Inferior parietal cortex (tissue), 1 donor: ENCODE data around the gene NTM.

Source experiments
- DNase-seq: peaks from one replicate; pipeline ENCODE4 v3.0.0-alpha.2; 2016; ENCODE audit errors: extremely low spot score

NTM gene

DNA sequence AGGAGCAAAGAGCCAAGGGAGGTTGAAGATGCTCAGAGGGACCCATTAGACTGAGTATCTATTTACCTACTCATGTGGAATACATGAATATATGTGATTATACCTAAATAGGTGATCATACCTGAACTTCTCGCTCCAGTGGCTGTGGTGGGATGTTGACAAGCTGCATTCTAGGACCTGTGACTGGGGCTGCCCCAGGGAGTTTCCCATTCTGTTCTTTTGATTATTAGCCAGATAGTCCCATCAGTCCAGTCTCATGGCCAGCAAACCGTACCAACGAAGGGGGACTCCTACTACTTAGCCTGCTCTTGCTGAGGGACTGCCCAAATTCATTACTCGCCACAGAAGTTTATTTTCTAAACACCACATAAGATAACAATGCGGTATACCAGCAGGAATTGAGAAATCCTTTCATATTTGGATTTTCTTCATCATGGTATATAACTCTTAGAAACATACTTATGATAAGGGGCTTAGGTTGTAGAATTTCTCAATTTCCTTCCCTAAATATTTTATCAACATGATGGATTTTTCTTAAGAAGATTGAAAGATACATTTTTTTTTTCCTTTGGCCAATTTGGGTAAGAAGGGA, 273.9 kb downstream of the NTM start:
- DNase-seq, result no peak

DNA sequence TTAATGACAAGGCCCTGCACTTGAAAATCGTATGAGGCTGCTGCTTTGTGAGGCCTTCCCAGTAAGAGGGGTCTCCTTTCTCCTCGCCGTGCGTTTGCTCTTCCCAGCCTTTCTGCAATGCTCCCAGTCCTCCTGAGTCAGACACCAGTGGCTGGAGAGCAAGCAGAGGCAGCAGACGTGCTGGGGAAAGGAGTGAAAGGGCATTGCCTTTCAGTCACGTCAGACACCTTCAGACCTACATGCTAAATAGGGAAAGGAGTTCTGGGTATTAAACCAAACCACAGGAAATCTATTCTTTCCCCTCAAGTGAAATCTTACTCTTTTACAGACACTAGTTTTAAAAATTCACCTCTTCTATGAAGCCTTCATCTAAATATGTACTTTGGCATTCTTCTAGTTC, 274.8 kb downstream of the NTM start:
- DNase-seq, result no peak

DNA sequence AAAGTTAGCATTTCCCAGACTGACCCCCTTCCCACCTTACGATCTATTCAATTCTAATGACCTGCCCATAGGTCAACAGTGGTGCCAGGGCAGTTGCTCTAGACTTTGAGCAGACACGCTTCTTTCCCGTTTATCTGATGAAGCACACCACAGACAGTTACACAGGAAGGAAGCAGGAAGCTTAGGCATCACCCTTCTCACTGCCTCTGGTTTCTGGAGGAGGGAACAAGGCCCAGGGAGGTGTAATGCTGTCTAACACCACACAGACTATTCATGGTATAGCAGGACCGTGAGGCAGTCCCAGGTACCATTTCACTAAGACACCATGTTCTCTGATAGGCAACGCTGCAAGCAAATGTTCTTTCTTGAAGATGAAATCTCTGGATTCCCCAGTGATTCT, 279.4 kb downstream of the NTM start:
- DNase-seq, result no peak

DNA sequence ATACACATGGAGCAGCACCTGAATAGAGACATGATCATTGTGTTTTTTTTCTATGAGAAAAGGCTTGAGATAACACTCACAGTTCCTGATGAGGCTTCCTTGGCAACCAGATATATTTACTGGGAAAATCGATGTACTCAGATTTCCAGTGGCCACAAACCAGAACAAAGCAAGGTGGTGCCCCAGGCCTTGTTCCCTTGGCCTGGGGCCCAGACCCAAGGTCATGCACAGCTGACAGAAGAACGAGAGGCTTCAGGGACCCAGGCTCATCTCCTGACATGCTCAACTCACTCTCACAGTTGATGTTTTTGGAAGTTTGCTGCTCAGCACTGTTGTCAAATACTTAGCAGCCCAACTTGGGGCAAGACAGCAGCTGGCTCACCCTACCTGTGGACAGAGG, 281.8 kb downstream of the NTM start:
- no peak for DNase-seq

DNA sequence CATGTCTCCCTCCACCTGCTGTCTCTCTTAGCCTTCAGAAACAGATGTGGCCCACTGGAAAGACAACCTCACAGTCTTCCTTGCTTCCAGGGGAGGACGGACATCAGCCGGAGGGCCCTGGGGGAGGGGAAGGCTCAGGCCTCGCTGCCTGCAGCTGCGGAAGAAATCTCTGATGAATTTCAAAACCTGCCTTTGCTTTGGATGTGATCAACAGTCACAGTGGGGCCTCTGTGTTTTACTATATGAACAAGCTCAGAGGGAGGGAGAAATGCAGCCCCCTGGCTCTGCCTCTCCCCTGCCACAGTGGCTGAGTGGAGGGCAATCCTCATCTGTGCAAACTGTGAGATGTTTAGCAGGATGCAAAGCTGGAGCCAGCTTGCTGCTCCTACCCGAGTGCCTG, 282.8 kb downstream of the NTM start:
- DNase-seq, result no peak

DNA sequence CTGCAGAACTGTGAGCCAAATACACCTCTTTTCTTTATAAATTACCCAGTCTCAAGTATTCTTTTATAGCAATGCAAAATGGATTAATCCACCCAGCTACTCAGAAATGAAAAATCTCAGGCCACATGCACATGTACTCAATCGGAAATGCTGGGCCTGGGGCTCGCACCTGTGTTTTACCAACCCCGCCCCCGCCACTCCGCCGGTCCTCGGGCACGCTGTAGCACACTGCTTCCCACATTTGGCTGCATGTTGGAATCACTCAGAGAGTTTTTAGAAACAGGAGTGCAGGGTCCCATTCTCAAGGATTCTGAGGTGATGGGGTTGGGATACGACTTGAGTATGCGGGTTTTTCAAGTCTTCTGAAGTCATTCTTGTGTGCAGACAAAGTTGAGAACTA, 284.4 kb downstream of the NTM start:
- no peak for DNase-seq

DNA sequence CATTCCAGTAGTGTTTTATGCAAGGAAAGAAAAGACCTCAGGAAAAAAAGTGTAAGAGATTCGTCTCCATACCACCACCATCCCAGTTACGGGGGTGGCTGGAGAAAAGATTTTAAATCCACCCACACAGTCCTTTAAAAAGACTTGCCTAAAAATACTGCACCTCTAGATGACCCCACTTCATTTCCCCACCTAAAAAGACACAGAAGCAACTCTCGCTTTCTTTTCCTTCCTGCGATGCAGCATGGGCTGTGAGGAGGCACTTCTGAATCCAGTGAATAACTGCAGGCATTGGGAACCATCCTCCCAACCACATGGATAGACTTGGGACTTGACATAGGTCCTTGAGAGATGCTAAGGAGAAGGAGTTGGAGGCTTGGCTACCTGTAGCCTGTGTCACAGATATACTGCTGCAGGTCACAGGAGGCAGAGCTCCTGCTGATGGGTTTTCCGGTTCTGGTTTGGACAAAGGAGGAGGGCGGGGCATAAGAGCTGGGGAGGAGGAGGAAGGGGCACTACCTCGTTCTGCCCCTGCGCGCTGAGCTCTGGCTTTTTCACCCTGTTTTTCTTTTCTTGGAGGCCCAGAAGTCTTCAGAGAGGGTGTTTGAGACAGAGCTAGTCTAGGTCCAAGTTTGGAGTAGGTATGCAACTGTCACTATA, 285.9 kb downstream of the NTM start:
- DNase-seq, result no peak

DNA sequence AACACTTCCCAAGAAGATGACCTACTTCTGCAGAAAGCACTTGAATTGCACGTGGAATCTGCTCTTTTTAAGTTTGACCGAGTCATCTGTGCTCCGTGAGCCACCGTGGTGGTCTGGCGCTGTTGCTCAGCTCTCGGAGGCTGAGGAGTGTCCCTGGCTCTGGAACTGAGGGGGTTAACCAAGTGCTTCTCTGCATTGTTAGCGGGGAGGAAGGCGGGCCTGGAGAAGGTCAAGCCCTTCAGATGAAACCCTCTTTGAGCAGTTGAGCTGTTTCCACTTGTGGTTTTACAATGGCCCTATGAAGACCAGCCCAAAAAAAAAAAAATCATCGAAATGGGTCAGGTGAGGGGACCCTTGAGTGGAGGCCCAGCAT, 286.4 kb downstream of the NTM start:
- no peak for DNase-seq

DNA sequence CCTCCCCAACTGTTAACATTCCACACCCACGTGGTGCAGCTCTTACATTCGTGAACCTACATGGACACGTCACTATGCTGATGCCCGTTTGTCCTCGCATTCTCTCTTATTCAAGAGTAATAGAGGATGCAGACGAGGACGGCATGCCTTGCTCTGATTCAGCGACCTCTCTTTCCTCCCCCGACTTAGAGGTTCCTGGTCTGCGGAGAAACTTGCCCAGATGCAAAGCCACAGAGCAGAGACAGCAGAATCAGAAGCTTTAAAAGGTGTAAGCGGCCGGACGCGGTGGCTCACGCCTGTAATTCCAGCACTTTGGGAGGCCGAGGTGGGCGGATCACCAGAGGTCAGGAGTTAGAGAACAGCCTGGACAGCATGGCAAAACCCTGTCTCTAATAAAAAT, 288.0 kb downstream of the NTM start:
- no peak for DNase-seq

DNA sequence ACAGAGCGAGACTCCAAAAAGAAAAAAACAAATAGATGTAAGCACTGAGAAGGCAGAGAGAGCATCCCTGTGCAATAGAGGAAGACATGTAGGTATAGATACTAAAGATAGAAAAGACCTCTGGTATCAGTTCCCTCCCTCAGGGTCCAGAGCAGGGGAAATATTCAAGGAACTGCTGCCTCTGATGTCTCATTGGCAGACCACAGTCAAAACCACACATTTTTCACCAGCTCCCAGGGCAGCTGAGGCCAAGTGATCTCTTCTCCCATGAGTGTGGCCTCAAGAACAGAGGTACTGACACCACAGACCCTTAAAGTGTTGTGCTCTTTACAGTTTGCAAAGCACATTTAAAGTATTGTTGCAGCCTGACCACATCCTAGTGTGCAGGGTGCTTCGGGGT, 288.5 kb downstream of the NTM start:
- DNase-seq, result no peak

DNA sequence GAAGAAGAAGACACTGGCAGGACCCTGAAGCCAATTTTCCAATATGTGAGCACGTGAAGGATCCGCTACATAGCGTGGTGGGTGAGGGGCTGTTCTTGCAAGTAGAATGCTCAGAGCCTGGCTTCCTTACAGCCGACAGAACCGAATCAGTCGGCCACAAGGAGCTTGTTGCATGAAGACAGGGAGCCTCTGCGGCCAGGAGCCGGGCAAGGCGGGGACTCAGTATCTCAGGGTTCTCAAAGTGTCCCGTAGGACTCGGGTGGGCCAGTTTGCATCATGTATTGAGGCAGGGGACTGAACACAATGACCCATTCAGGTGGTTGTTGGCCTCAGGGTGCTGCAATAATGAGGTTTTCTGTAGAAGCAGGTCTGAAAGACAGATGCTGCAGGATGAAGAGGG, 289.5 kb downstream of the NTM start:
- no peak for DNase-seq

DNA sequence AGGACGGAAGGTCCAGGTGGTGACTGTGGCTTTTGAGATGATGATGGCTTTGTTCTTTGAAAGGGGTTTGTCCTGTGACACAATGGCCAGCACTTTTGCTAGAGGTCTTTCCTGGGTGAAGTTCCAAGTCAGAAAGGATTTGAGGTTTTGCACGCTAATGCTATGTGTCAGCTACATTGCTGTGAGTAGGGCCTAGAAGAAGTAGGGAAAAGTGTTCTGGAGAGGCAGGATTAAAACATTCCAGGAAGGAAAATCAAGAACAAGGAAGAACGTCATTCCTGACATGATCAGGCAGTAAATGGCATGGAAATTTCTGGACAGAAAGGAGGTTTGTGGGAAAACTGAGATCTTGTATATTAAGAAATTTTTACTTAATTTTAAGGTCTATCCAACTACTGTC, 290.7 kb downstream of the NTM start:
- DNase-seq, result no peak

DNA sequence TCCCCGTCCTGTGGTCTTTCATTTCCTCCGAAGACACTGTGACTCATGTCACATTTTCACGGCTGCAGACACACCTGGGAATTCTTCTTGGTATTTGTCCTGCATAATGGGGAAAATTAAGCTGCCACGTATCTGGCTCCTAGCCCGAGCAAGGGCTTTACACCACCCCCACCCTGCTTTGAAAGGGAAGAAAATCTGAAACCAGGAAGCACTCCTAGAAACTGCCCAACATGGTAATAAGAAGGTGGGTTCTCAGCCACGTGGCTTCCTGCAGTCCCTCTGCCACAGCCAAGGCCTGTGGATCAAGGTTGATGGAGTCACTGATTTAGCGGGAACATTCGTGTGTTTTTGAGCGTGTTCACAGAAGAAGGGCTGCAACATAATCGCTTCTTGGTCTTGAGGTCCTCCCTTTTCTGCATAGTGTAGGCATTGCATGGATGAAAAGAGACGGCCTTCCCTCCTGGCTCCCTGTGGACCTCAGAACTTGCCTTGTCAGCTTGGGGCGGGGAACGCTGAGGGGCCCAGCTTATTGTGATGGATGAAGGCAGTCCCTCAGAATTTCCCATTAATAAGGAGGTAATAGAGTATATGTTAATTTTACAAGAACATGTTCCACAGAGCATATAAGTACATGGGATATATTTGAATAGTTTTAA, 292.0 kb downstream of the NTM start:
- no peak for DNase-seq

DNA sequence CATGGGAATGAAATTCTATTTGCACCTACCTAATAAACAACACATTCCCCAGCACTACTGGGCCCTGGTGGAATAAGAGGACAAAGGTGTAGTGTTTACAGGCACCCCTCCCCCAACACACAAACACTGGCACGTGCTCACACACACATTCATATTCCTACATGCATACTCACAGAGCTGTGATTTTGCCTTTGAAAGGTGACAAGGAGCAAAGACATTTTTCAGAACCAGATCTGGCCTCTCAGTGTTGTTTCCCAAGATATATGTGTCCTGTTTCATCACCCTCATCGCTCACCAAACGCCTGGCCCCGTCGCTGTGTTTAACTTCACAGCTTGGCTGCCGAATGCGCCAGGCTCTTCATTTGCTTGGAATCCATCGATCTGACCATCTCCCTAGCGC, 292.6 kb downstream of the NTM start:
- DNase-seq, result no peak

DNA sequence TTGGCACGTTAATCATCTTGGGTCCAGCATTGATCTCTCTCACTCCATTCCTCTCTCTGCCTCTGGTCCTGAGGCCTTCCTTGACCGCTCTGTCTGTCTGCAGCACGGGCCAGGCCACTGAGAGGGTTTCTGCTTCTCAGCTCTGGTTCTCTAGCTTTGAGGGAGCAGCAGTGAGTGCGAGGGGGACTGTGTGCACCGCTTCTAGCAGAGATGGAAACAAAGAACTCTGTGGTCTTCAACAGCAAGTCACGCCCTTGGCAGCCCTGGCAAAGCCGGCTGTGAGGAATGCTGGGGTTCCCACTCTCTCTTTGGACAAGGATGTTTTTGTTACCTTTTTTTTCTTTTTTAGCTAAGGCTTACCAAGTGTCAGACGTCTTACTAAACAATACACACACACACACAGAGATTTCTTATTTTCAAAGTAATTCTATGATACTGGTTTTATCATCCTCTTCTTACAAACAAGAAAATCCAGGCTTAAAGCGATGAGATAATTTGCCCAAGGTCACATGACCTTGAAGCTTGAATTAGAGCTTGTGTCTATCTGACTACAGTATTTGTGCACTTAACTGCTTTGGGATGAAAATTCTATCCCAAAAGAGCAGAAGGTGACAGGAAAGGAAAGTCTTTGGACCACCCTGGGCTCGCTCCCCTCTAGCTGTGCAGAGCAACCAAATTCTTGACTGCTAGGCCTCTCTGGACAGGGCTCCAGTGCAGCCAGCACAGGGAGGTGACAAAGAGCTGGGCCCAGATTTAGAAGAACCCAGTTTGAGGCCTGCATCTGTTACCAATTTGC, 293.2 kb downstream of the NTM start:
- peak; percentile 81 for DNase-seq

DNA sequence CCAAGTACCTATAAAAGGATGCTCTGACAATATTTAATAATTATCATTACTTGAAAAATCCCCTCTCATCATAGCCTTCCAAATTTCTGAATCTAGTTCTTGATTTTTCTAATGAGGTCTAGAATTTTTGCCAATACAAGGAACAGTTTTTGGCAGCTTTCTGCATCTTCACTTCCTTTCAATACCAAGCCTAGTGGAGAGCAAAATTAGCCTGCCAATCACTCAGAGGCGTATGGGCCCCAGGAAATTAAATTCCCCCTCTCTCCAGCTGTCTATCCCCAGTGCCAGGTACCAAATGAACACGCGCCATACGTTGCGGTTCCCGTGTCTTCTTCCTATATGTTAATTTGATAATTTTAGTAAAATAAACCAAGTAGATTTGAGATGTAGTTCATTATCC, 293.9 kb downstream of the NTM start:
- no peak for DNase-seq

DNA sequence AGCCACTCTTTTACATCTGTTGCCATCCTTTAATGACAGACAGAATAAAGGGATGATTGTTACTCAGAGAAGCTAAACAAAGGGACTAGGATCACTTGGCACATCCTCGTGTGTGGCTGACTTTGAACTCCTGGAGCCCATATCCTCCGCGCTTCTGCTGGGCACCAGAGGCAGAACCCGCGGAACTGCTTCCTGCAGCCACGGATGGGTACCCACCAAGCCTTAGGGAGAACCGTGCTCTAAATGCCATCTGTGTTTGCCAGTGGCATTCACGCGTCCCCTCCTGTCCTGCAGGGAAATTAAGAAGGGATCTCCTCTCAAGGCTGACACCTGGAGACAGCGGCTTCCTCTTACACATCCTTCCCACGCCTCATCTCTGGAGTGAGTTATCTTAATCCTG, 294.4 kb downstream of the NTM start:
- peak; percentile 66 for DNase-seq

DNA sequence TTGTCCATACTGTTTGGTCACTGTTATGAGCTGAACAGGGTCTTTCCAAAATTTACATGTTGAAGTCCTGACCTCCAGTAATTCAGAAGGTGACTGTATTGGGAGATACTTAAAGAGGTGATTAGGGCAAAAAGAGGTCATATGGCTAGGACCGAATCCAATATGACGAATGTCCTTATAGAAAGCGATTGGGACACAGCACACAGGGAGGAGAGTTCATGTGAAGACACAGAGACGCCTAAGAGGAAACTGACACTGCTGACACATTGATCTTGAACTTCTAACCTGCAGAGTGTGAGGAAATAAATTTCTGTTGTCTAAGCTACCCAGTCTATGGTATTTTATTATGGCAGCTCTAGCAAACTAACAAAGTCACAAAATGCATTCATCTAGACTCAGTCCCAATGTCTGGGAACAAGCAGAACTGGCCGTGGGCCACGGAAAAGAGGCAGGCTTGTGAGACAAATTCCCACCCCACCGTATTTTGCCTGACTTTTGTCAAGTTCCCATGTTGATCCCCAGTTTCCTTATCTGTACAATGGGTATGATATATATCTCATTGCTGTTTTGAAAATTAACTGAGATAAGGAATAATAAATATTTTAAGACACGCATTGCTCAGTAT, 295.0 kb downstream of the NTM start:
- no peak for DNase-seq

DNA sequence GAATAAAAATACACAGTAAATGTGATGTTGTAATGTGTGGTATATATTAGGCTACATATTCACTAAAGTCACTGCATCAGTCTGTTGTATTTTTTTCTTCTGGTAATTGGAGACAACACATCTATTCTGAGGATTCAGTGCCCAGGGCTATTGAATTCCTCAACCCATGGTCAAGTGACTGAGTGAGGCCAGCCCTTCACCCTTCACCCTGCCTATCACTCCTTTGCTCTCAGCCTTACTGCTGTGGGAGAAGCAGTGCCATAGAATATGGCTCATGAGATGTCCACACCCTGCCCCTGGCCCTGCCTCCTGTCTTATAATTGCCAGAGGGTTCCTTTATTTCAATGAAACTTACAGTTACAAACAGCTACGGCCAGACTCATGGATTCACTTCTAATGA, 295.6 kb downstream of the NTM start:
- DNase-seq, result no peak

DNA sequence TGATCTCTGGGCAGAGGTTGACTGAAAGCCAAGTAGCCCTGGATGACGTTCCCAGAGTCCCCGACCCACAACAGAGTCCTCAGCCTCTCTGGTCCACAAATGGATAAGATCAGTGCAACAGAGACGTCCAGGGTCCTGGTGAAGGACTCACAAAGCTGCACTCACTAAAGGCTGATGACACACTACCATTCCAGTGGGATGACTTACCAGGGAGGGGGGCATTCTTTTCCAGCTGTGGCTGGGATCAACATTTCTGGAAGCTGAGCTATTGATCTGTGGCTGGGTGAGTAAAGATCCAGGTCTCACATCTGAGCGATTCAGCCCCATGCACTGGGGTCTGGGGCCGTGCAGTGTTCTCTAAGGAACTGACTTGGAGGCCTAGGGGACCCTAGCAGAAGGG, 296.2 kb downstream of the NTM start:
- DNase-seq, result no peak

DNA sequence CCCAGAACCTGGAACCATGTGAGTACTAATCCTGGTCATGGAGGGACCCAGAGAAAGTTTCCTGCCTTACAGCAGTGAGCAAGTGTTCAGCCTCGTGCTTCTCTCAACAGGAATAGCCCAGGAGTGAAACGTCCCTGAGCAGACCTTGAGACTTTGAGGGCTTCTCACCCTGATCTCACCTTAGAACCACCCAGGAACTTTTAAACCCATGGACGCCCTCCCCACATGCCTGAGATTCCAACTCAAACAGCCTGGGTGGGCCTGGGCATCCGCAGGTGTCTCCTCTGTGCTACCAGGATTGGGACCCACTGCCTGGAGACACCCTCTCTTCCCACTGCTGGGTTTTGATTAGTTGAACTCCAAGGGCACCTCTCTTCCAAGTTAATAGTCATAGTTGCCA, 297.2 kb downstream of the NTM start:
- DNase-seq, result no peak
